Measurements from ENCODE around the gene CRTC1.
"Not testable (repeated sequence)": the region's sequence is repeated elsewhere in the genome, so short reads cannot be mapped to it uniquely, and the experiment has no call there.

Gene CRTC1

GRCh38 chr19:18802354-18802753 lies 118.9 kb downstream of the CRTC1 start:
- no peak for DNase-seq (ENCODE audit: low read depth in 2 of 2)

GRCh38 chr19:18803550-18804138 lies 120.2 kb downstream of the CRTC1 start:
- no peak for DNase-seq (ENCODE audit: low read depth in 2 of 2)

- DNase-seq (ENCODE audit: low read depth in 2 of 2) = no peak
These were observed 120.7 kb downstream of the CRTC1 start for GRCh38 chr19:18804139-18804601.

GRCh38 chr19:18804643-18805042 lies 121.2 kb downstream of the CRTC1 start:
- no peak for DNase-seq (ENCODE audit: low read depth in 2 of 2)

- no peak for DNase-seq (ENCODE audit: low read depth in 2 of 2)
These were observed 124.4 kb downstream of the CRTC1 start for GRCh38 chr19:18807861-18808331.

GRCh38 chr19:18809149-18809868 lies 125.8 kb downstream of the CRTC1 start:
- DNase-seq (ENCODE audit: low read depth in 2 of 2) = no peak

GRCh38 chr19:18811638-18812037 lies 128.2 kb downstream of the CRTC1 start:
- not testable (repeated sequence) for DNase-seq (ENCODE audit: low read depth in 2 of 2)

- no peak for DNase-seq (ENCODE audit: low read depth in 2 of 2)
These were observed 130.6 kb downstream of the CRTC1 start for GRCh38 chr19:18814063-18814462.

GRCh38 chr19:18815673-18816072 lies 132.2 kb downstream of the CRTC1 start:
- DNase-seq (ENCODE audit: low read depth in 2 of 2) = no peak

- not testable (repeated sequence) for DNase-seq (ENCODE audit: low read depth in 2 of 2)
These were observed 133.2 kb downstream of the CRTC1 start for GRCh38 chr19:18816645-18817044.

- no peak for DNase-seq (ENCODE audit: low read depth in 2 of 2)
These were observed 134.1 kb downstream of the CRTC1 start for GRCh38 chr19:18817574-18817973.

- no peak for DNase-seq (ENCODE audit: low read depth in 2 of 2)
These were observed 145.3 kb downstream of the CRTC1 start for GRCh38 chr19:18828786-18829185.

- no peak for DNase-seq (ENCODE audit: low read depth in 2 of 2)
These were observed 147.0 kb downstream of the CRTC1 start for GRCh38 chr19:18830488-18830887.

GRCh38 chr19:18831524-18832305 lies 148.2 kb downstream of the CRTC1 start, which contains the start of gene UPF1:
Gene UPF1 (plus strand): TSS chr19:18831959. CDS start chr19:18832210, 251 bp downstream.
- DNase-seq (ENCODE audit: low read depth in 2 of 2) = peak; percentile 89 to 94
